Vagina (tissue), 2 donors: ENCODE data around the gene SATB1. TPM values are rescaled to one million over a fixed set of nuclear protein-coding genes. Genes with fewer than 3 reads are reported as not detected.
A peak's percentile ranks its signal among the peaks of the same experiment; 100 is the strongest.

Experiments
- DNase-seq, 2 donors: peaks; one replicate each; pipeline ENCODE4 v3.0.0-alpha.2; 2017; ENCODE audit errors: extremely low spot score in 2 of 2
- H3K27ac ChIP-seq: fragments of 200-600 bp; sonication (generic); one replicate; pipeline ENCODE4 v1.5.1; 2019
- H3K27me3 ChIP-seq: fragments of 200-600 bp; sonication (generic); one replicate; pipeline ENCODE4 v1.5.1; 2019
- H3K36me3 ChIP-seq, 2 donors: fragments of 200-600 bp; sonication (generic); one replicate each; pipeline ENCODE4 v1.5.1; 2017 to 2019
- H3K4me1 ChIP-seq: fragments of 200-600 bp; sonication (generic); one replicate; pipeline ENCODE4 v1.5.1; 2019
- H3K4me3 ChIP-seq, 2 donors: fragments of 200-600 bp; sonication (generic); 1 replicate in 1 of 2; 2 replicates in 1 of 2; pipeline ENCODE4 v1.5.1; 2016 to 2019
- H3K9me3 ChIP-seq: fragments of 200-600 bp; sonication (generic); one replicate; pipeline ENCODE4 v1.5.1; 2019
- CTCF ChIP-seq, 3 experiments: fragments of 450-650 bp in 2 of 3; fragments of 200-600 bp in 1 of 3; sonication (generic) in 1 of 3; IDR thresholded peaks; one replicate each; pipeline ENCODE4 v1.5.1; 2017 to 2019; ENCODE audit warnings: antibody characterized with exemption in 3 of 3, mild to moderate bottlenecking in 2 of 3, moderate library complexity in 2 of 3
- POLR2A ChIP-seq, 2 donors: fragments of 450-650 bp; IDR thresholded peaks; one replicate each; pipeline ENCODE4 v1.6.1; 2017; ENCODE audit warnings: antibody characterized with exemption in 2 of 2, mild to moderate bottlenecking in 2 of 2, moderate library complexity in 2 of 2
- POLR2AphosphoS5 ChIP-seq, 2 donors: sonication (generic); formaldehyde crosslinking; IDR thresholded peaks; one replicate each; pipeline ENCODE4 v1.9.0; 2017; ENCODE audit warnings: antibody characterized with exemption in 2 of 2, mild to moderate bottlenecking in 2 of 2, low read depth in 1 of 2; ENCODE audit not compliant: insufficient read depth in 1 of 2
- intact Hi-C: fragments of 100-400 bp; cut with DNase I; formaldehyde crosslinking; loops from one replicate; pipeline ENCODE4 v1.15.1; 2023
- total RNA-seq: library from RNA; depleted of rRNA; stranded (reverse); fragments of >200 nt; gene quantifications from one replicate; pipeline ENCODE4 v1.2.3, GENCODE V29; 2016

SATB1 gene
- total RNA-seq, 1 donor from 2014 or later, result 51.3 TPM

- Histone ChIP-seq H3K4me1 (peaks cover 24% of the 10 kb centered on the region), H3K27ac (peak overlapping the region; percentile 80), H3K4me3 (peak overlapping the region; percentile 78 to 92), H3K27me3 (no peaks in the 10 kb centered on the region), H3K36me3 (no peaks in the 10 kb centered on the region), H3K9me3 (no peaks in the 10 kb centered on the region)
- intact Hi-C loops, result no loop called here
- TF ChIP-seq POLR2AphosphoS5 (IDR thresholded peaks at IDR 0.05; ENCODE audit: insufficient read depth in 1 of 2, low read depth in 1 of 2), result no peak
- DNase-seq, result no peak
Measured at GRCh38 chr3:18425641-18426257, 610 bp upstream of the SATB1 start.

- TF ChIP-seq CTCF (IDR thresholded peaks at IDR 0.05) (no peak), POLR2A (IDR thresholded peaks at IDR 0.05) (no peak), POLR2AphosphoS5 (IDR thresholded peaks at IDR 0.05; ENCODE audit: insufficient read depth in 1 of 2, low read depth in 1 of 2) (no peak)
Measured at GRCh38 chr3:18424213-18424728, 868 bp downstream of the SATB1 start.

GRCh38 chr3:18423401-18424212 is 1.5 kb downstream of the SATB1 start:
- Histone ChIP-seq H3K9me3 (no peaks in the 10 kb centered on the region), H3K27me3 (no peaks in the 10 kb centered on the region), H3K27ac (peak overlapping the region; percentile 80), H3K4me3 (peak overlapping the region; percentile 78 to 92), H3K36me3 (peaks cover 0 to under 1% of the 10 kb centered on the region in 2 donors), H3K4me1 (peaks cover 34% of the 10 kb centered on the region)
- no peak for DNase-seq
- TF ChIP-seq POLR2A (IDR thresholded peaks at IDR 0.05) (no peak), POLR2AphosphoS5 (IDR thresholded peaks at IDR 0.05; ENCODE audit: insufficient read depth in 1 of 2, low read depth in 1 of 2) (peak in 1 of 2 donors; percentile 58), CTCF (IDR thresholded peaks at IDR 0.05) (no peak)
- intact Hi-C loops, result no loop called here

More at GRCh38 chr3:18424213-18424728, 868 bp downstream of the SATB1 start:
- no peaks in the 10 kb centered on the region for H3K36me3 ChIP-seq
- DNase-seq, result no peak
- H3K27me3 ChIP-seq, result no peaks in the 10 kb centered on the region
- H3K4me3 ChIP-seq, result peak overlapping the region; percentile 78 to 92
- peak overlapping the region; percentile 80 for H3K27ac ChIP-seq
- H3K4me1 ChIP-seq, result peaks cover 31% of the 10 kb centered on the region
- intact Hi-C loops, result no loop called here
- H3K9me3 ChIP-seq, result no peaks in the 10 kb centered on the region

- intact Hi-C loops, result no loop called here
- Histone ChIP-seq H3K27ac (peak overlapping the region; percentile 80), H3K27me3 (no peaks in the 10 kb centered on the region)
Measured at GRCh38 chr3:18422972-18423371, 2.2 kb downstream of the SATB1 start.

More at GRCh38 chr3:18422972-18423371, 2.2 kb downstream of the SATB1 start:
- Histone ChIP-seq H3K9me3 (no peaks in the 10 kb centered on the region), H3K36me3 (peaks cover 0 to 7% of the 10 kb centered on the region in 2 donors), H3K4me3 (peak overlapping the region; percentile 78 to 92), H3K4me1 (peaks cover 34% of the 10 kb centered on the region)
- TF ChIP-seq CTCF (IDR thresholded peaks at IDR 0.05) (no peak), POLR2AphosphoS5 (IDR thresholded peaks at IDR 0.05; ENCODE audit: insufficient read depth in 1 of 2, low read depth in 1 of 2) (no peak), POLR2A (IDR thresholded peaks at IDR 0.05) (no peak)
- no peak for DNase-seq
